Suprapubic skin (tissue), 4 donors: ENCODE measurements around the gene PPP1R3C.

Experiments
- EP300 ChIP-seq: sonication (generic); formaldehyde crosslinking; IDR thresholded peaks from one replicate; pipeline ENCODE4 v1.6.1; 2017; ENCODE audit warnings: antibody characterized with exemption
- POLR2A ChIP-seq, 2 donors: fragments of 450-650 bp; IDR thresholded peaks; one replicate each; pipeline ENCODE4 v1.6.1; 2017; ENCODE audit warnings: antibody characterized with exemption in 2 of 2, mild to moderate bottlenecking in 2 of 2, moderate library complexity in 2 of 2
- POLR2AphosphoS5 ChIP-seq, 3 donors: sonication (generic); formaldehyde crosslinking; IDR thresholded peaks; one replicate each; pipeline ENCODE4 v1.6.1; 2017; ENCODE audit warnings: antibody characterized with exemption in 3 of 3
- TF ChIP-seq, protein P1 (sequence below), 2 donors: fragments of 200-600 bp in 1 of 2; fragments of 450-650 bp in 1 of 2; sonication (generic) in 1 of 2; IDR thresholded peaks; one replicate each; pipeline ENCODE4 v1.5.1; 2016 to 2019; ENCODE audit warnings: antibody characterized with exemption in 2 of 2, mild to moderate bottlenecking in 1 of 2, moderate library complexity in 1 of 2

DNA sequence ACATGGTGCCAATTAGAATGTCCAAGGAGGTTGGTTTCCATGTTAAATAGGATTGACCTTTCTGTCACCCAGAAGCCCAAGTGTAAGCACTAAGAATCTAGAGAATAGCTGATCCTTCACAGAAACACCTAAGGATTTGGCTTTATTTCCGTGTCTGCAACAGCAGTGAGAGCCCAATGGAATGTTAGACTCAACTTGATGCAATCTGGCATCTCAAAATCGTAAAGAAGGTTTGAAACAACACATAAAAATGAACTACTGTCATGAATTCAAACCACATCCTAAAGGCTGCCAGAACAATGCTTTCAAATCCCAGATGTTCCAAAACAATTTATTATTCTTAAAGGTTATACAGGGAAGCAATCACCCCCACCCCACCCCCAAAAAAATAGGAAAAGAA lies 18.6 kb downstream of the PPP1R3C start:
- TF ChIP-seq POLR2A (IDR thresholded peaks at IDR 0.05) (no peak), EP300 (no peak), POLR2AphosphoS5 (IDR thresholded peaks at IDR 0.05) (no peak)
- TF ChIP-seq, protein P1, sequence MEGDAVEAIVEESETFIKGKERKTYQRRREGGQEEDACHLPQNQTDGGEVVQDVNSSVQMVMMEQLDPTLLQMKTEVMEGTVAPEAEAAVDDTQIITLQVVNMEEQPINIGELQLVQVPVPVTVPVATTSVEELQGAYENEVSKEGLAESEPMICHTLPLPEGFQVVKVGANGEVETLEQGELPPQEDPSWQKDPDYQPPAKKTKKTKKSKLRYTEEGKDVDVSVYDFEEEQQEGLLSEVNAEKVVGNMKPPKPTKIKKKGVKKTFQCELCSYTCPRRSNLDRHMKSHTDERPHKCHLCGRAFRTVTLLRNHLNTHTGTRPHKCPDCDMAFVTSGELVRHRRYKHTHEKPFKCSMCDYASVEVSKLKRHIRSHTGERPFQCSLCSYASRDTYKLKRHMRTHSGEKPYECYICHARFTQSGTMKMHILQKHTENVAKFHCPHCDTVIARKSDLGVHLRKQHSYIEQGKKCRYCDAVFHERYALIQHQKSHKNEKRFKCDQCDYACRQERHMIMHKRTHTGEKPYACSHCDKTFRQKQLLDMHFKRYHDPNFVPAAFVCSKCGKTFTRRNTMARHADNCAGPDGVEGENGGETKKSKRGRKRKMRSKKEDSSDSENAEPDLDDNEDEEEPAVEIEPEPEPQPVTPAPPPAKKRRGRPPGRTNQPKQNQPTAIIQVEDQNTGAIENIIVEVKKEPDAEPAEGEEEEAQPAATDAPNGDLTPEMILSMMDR (IDR thresholded peaks at IDR 0.05), result no peak
